HepG2 (cell line): Measurements from ENCODE around the gene KRTCAP2. TPM values are rescaled to one million over a fixed set of nuclear protein-coding genes. Genes with fewer than 3 reads are reported as not detected.

Experiments used
- CBFB ChIP-seq: sonication (generic); formaldehyde crosslinking; IDR thresholded peaks from 2 replicates; pipeline ENCODE4 v1.4.0; 2020; ENCODE audit warnings: missing genetic modification reagents
- ELF1 ChIP-seq: sonication (generic); formaldehyde crosslinking; IDR thresholded peaks from 2 replicates; pipeline ENCODE4 v1.4.0; 2020; ENCODE audit warnings: missing genetic modification reagents
- ISX ChIP-seq: sonication (generic); formaldehyde crosslinking; conservative IDR thresholded peaks from 2 replicates; pipeline ENCODE4 v1.5.0; 2020; ENCODE audit warnings: missing genetic modification reagents
- NAIF1 ChIP-seq: sonication (generic); formaldehyde crosslinking; IDR thresholded peaks from 2 replicates; pipeline ENCODE4 v1.5.0; 2020; ENCODE audit warnings: mild to moderate bottlenecking, missing genetic modification reagents, borderline replicate concordance
- NCOR1 ChIP-seq: fragments of 200-600 bp; sonication (generic); IDR thresholded peaks from 2 replicates; pipeline ENCODE4 v1.7.0; 2017; ENCODE audit warnings: antibody characterized with exemption, low read length, borderline replicate concordance
- NPAS2 ChIP-seq: sonication (generic); formaldehyde crosslinking; IDR thresholded peaks from 2 replicates; pipeline ENCODE4 v1.8.0; 2022; ENCODE audit warnings: mild to moderate bottlenecking, missing genetic modification reagents, borderline replicate concordance
- PCBP2 ChIP-seq: fragments of 200-400 bp; formaldehyde crosslinking; optimal IDR thresholded peaks from 2 replicates; pipeline ENCODE3; 2018; ENCODE audit warnings: low read length, low read depth; ENCODE audit not compliant: poor library complexity, severe bottlenecking
- RBAK ChIP-seq: sonication (generic); formaldehyde crosslinking; IDR thresholded peaks from 2 replicates; pipeline ENCODE4 v1.5.1; 2020; ENCODE audit warnings: mild to moderate bottlenecking, missing genetic modification reagents
- SIX1 ChIP-seq: sonication (generic); formaldehyde crosslinking; IDR thresholded peaks from 2 replicates; pipeline ENCODE4 v1.4.0; 2020; ENCODE audit warnings: missing genetic modification reagents, borderline replicate concordance
- TCF7L2 ChIP-seq: IDR thresholded peaks from 2 replicates; pipeline ENCODE4 v1.6.1; 2011; ENCODE audit warnings: mild to moderate bottlenecking, low read depth, low read length, moderate library complexity
- THAP11 ChIP-seq: IDR thresholded peaks from 2 replicates; pipeline ENCODE4 v1.6.1; 2016; ENCODE audit warnings: missing biosample characterization, missing genetic modification reagents
- ZNF34 ChIP-seq: sonication (generic); formaldehyde crosslinking; IDR thresholded peaks from 2 replicates; pipeline ENCODE4 v1.4.0; 2020; ENCODE audit warnings: mild to moderate bottlenecking, missing genetic modification reagents, borderline replicate concordance
- ZNF709 ChIP-seq: sonication (generic); formaldehyde crosslinking; IDR thresholded peaks from 2 replicates; pipeline ENCODE4 v1.5.0; 2020; ENCODE audit warnings: mild to moderate bottlenecking, missing genetic modification reagents
- polyA plus RNA-seq, 8 experiments: library from polyadenylated mRNA; depleted of rRNA in 3 of 8; stranded (reverse) in 7 of 8; unstranded in 1 of 8; fragments of >200 nt; fragmentation: Illumina TruSeq in 4 of 8; extraction: Trizol in 4 of 8; gene quantifications; 2 replicates each; pipeline versions ENCODE4 v1.2.1 to v1.2.3, GENCODE V29; 2011 to 2016; ENCODE audit warnings: low read depth in 4 of 8, missing spikeins in 1 of 8, mixed read lengths in 1 of 8; ENCODE audit not compliant: insufficient read depth in 1 of 8
- total RNA-seq, 5 experiments: library from RNA; depleted of rRNA; stranded (reverse); fragments of >200 nt; fragmentation: Illumina TruSeq; extraction: Trizol; gene quantifications; 2 replicates each; pipeline ENCODE4 v1.2.3, GENCODE V29; 2016; ENCODE audit warnings: low read depth in 1 of 5
- TF ChIP-seq, protein P1 (sequence below): sonication (generic); formaldehyde crosslinking; IDR thresholded peaks from 2 replicates; pipeline ENCODE4 v1.5.1; 2020; ENCODE audit warnings: missing genetic modification reagents, mild to moderate bottlenecking, borderline replicate concordance
- TF ChIP-seq, protein P2 (sequence below): sonication (generic); formaldehyde crosslinking; IDR thresholded peaks from 2 replicates; pipeline ENCODE4 v1.4.0; 2020; ENCODE audit warnings: missing genetic modification reagents
- TF ChIP-seq, protein P3 (sequence below): sonication (generic); formaldehyde crosslinking; IDR thresholded peaks from 2 replicates; pipeline ENCODE4 v1.4.0; 2020; ENCODE audit warnings: mild to moderate bottlenecking, low read depth, missing genetic modification reagents
- TF ChIP-seq, protein P4 (sequence below): sonication (generic); formaldehyde crosslinking; IDR thresholded peaks from 2 replicates; pipeline ENCODE4 v1.5.1; 2020; ENCODE audit warnings: mild to moderate bottlenecking, missing genetic modification reagents
- TF ChIP-seq, protein P5 (sequence below): sonication (generic); formaldehyde crosslinking; IDR thresholded peaks from 2 replicates; pipeline ENCODE4; 2020; ENCODE audit warnings: missing genetic modification reagents, mild to moderate bottlenecking, borderline replicate concordance

Gene KRTCAP2
- total and polyA plus RNA-seq, 2 of the 13 experiments (the other 11 are each of a cell fraction or from before 2014, with no cell fraction given) = 77.3 to 79.4 TPM

DNA sequence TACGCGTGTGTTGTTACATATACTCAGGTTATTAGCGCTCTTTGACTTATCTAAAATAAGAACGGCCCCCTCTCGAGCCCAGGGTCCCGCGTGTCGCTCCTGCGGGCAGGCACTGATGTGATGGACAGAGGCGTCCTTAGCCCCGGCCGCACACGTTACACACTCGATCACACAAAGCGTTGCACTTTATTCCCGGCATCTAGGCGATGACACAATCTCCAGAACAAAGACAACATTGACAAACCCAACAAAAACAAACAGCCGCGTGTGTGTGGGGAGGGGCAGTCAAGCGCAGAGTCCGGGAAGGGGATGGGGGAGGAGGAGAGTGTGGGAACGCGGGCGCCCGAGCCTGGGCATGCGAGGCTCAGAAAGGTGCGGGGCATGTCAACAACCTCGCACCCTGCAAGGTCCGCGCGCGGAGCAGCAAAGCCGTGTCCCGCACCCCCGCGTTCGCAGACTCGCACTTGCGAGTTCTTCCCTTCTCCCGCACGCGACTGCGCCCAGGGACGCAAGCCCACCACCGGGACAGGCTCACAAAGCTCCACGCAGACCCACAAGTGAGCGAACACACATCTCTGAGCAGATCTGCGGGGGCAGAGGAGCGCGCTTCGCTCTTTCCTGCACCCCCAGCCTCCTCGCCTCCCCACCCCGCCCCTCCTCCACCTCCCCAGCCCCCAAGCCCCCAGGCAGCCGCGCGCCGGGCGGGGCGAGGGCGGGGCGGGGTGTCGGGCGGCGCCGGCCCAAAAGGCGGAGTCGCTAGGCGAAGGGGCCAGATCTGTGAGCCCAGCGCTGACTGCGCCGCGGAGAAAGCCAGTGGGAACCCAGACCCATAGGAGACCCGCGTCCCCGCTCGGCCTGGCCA is 45.8 kb downstream of the KRTCAP2 start, which contains the start of gene EFNA1 (continued):
- TF ChIP-seq, protein P1, sequence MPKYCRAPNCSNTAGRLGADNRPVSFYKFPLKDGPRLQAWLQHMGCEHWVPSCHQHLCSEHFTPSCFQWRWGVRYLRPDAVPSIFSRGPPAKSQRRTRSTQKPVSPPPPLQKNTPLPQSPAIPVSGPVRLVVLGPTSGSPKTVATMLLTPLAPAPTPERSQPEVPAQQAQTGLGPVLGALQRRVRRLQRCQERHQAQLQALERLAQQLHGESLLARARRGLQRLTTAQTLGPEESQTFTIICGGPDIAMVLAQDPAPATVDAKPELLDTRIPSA (CRISPR knock-in tag) = no peak
- TF ChIP-seq ELF1 (CRISPR knock-in tag) (peak; percentile 59), NCOR1 (peak; percentile 97), RBAK (CRISPR knock-in tag) (no peak), ISX (no peak), TCF7L2 (no peak), NPAS2 (CRISPR knock-in tag) (no peak), NAIF1 (CRISPR knock-in tag) (peak; percentile 92), PCBP2 (no peak), ZNF709 (CRISPR knock-in tag) (peak; percentile 54), CBFB (CRISPR knock-in tag) (peak; percentile 60; the same call in 1 of the 2 replicates), SIX1 (no peak), THAP11 (CRISPR knock-in tag) (peak; percentile 64), ZNF34 (CRISPR knock-in tag) (peak; percentile 92)
- TF ChIP-seq, protein P2, sequence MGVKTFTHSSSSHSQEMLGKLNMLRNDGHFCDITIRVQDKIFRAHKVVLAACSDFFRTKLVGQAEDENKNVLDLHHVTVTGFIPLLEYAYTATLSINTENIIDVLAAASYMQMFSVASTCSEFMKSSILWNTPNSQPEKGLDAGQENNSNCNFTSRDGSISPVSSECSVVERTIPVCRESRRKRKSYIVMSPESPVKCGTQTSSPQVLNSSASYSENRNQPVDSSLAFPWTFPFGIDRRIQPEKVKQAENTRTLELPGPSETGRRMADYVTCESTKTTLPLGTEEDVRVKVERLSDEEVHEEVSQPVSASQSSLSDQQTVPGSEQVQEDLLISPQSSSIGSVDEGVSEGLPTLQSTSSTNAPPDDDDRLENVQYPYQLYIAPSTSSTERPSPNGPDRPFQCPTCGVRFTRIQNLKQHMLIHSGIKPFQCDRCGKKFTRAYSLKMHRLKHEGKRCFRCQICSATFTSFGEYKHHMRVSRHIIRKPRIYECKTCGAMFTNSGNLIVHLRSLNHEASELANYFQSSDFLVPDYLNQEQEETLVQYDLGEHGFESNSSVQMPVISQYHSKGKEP = no peak; the same call in none of the 2 replicates
- TF ChIP-seq, protein P3, sequence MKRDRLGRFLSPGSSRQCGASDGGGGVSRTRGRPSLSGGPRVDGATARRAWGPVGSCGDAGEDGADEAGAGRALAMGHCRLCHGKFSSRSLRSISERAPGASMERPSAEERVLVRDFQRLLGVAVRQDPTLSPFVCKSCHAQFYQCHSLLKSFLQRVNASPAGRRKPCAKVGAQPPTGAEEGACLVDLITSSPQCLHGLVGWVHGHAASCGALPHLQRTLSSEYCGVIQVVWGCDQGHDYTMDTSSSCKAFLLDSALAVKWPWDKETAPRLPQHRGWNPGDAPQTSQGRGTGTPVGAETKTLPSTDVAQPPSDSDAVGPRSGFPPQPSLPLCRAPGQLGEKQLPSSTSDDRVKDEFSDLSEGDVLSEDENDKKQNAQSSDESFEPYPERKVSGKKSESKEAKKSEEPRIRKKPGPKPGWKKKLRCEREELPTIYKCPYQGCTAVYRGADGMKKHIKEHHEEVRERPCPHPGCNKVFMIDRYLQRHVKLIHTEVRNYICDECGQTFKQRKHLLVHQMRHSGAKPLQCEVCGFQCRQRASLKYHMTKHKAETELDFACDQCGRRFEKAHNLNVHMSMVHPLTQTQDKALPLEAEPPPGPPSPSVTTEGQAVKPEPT (CRISPR knock-in tag) = peak; percentile 93; the same call in 1 of the 2 replicates
- TF ChIP-seq, protein P4, sequence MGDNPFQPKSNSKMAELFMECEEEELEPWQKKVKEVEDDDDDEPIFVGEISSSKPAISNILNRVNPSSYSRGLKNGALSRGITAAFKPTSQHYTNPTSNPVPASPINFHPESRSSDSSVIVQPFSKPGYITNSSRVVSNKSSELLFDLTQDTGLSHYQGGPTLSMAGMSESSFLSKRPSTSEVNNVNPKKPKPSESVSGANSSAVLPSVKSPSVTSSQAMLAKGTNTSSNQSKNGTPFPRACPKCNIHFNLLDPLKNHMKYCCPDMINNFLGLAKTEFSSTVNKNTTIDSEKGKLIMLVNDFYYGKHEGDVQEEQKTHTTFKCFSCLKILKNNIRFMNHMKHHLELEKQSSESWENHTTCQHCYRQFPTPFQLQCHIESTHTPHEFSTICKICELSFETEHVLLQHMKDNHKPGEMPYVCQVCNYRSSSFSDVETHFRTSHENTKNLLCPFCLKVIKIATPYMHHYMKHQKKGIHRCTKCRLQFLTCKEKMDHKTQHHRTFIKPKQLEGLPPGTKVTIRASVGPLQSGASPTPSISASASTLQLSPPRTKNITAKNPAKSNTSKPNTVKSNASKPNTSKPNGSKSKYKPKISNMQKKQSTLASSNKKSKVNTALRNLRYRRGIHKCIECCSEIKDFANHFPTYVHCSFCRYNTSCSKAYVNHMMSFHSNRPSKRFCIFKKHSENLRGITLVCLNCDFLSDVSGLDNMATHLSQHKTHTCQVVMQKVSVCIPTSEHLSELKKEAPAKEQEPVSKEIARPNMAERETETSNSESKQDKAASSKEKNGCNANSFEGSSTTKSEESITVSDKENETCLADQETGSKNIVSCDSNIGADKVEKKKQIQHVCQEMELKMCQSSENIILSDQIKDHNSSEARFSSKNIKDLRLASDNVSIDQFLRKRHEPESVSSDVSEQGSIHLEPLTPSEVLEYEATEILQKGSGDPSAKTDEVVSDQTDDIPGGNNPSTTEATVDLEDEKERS (CRISPR knock-in tag) = no peak
- TF ChIP-seq, protein P5, sequence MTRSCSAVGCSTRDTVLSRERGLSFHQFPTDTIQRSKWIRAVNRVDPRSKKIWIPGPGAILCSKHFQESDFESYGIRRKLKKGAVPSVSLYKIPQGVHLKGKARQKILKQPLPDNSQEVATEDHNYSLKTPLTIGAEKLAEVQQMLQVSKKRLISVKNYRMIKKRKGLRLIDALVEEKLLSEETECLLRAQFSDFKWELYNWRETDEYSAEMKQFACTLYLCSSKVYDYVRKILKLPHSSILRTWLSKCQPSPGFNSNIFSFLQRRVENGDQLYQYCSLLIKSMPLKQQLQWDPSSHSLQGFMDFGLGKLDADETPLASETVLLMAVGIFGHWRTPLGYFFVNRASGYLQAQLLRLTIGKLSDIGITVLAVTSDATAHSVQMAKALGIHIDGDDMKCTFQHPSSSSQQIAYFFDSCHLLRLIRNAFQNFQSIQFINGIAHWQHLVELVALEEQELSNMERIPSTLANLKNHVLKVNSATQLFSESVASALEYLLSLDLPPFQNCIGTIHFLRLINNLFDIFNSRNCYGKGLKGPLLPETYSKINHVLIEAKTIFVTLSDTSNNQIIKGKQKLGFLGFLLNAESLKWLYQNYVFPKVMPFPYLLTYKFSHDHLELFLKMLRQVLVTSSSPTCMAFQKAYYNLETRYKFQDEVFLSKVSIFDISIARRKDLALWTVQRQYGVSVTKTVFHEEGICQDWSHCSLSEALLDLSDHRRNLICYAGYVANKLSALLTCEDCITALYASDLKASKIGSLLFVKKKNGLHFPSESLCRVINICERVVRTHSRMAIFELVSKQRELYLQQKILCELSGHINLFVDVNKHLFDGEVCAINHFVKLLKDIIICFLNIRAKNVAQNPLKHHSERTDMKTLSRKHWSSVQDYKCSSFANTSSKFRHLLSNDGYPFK (CRISPR knock-in tag) = no peak
